UCSD-AML1 (cell line): ENCODE measurements around the gene MTCL1.

Source experiments
- DNase-seq: peaks from one replicate; lab custom pipeline; 2025; ENCODE audit not compliant: unreplicated experiment; lab: John Stamatoyannopoulos, UW

The MTCL1 gene

GRCh38 chr18:8686611-8687010, 18.7 kb upstream of the MTCL1 start:
- DNase-seq: no peak

GRCh38 chr18:8688216-8688800, 17.0 kb upstream of the MTCL1 start:
- DNase-seq: no peak

- DNase-seq: no peak
Observed at GRCh38 chr18:8688816-8689215, 16.5 kb upstream of the MTCL1 start.

- DNase-seq: no peak
Observed at GRCh38 chr18:8689517-8689916, 15.8 kb upstream of the MTCL1 start.

GRCh38 chr18:8694891-8695290, 10.5 kb upstream of the MTCL1 start:
- no peak for DNase-seq

- no peak for DNase-seq
Observed at GRCh38 chr18:8695932-8696517, 9.3 kb upstream of the MTCL1 start.

GRCh38 chr18:8696749-8697211, 8.6 kb upstream of the MTCL1 start:
- peak; percentile 66 for DNase-seq

GRCh38 chr18:8699126-8699525, 6.2 kb upstream of the MTCL1 start:
- DNase-seq: no peak

- DNase-seq: no peak
Observed at GRCh38 chr18:8699948-8700347, 5.4 kb upstream of the MTCL1 start.

GRCh38 chr18:8701546-8702118, 3.7 kb upstream of the MTCL1 start:
- DNase-seq: no peak

- no peak for DNase-seq
Observed at GRCh38 chr18:8702668-8703067, 2.7 kb upstream of the MTCL1 start.

- DNase-seq: no peak
Observed at GRCh38 chr18:8703092-8703709, 2.2 kb upstream of the MTCL1 start.

GRCh38 chr18:8703781-8704301, 1.5 kb upstream of the MTCL1 start:
- DNase-seq: no peak

GRCh38 chr18:8704361-8705237, 757 bp upstream of the MTCL1 start:
- DNase-seq: peak; percentile 85

- no peak for DNase-seq
Observed at GRCh38 chr18:8705961-8706790, 820 bp downstream of the MTCL1 start.

GRCh38 chr18:8706791-8707555, 1.6 kb downstream of the MTCL1 start:
- DNase-seq: no peak

GRCh38 chr18:8707556-8708300, 2.4 kb downstream of the MTCL1 start:
- DNase-seq: no peak

GRCh38 chr18:8708670-8709069, 3.3 kb downstream of the MTCL1 start:
- DNase-seq: no peak
